Fibroblast of peridontal ligament (primary cell): Measurements from ENCODE around the gene TFF3.

Source experiments
- DNase-seq: peaks from one replicate; pipeline ENCODE4 v3.0.0-alpha.2; 2010; ENCODE audit errors: extremely low read depth

TFF3 gene, protein sequence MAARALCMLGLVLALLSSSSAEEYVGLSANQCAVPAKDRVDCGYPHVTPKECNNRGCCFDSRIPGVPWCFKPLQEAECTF

DNA sequence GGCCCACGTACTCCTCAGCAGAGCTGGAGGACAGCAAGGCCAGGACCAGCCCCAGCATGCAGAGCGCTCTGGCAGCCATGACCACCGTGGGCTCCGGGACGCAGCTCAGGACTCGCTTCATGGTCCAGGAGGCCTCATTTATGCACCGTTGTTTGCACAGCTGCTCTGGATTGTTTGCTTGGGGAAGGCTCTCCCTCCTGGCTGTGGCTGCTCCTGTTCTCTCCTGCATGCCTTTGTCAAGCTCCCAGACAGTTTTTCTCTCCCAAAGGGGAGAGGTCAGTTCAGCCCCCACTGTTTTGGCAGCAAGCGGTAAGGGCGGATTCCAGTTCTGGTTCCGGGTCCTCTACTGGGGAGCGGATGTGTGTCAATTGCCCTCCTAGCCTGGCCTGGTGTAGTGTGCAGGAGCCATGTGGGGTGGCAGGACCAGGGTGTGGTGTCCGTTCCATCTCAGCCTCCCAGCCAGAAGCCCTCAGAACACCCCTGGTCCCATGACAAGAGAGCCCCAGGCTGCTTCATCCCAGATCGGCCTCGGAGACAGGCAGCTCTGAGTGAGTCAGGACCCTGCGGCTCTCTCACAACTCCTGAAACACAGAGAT is at the start of gene TFF3:
TFF3 (minus strand) TSS at position 114 of the 596 bp plus-strand sequence; CDS start at position 79, 35 bp downstream.
- no peak for DNase-seq

DNA sequence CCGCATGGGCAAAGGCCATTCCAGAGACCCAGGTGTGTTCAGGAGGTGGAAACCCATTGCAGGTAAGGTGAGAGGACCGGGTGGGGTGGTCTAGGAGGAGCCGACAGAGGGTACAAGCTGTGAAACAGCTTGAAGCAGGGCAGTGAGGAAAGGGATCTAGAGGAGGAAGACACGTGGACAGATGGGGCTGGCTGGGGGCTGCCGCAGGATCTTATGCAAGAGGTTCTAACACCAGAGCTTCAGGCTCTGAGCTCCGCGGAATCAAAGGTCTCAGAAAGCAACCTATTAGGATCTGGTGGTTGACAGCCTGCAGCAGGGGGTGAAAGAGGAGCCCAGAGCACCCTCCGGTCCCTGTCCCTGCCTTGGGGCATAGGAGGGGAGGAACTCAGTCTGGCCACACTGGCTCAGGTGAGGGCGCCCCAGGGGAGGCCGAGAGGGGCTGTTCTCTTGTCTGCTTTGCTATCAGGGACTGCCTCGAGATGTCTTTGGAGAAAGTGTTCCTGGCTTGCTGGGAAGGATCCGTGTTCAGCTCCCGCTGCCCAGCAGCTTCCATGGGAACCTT is 49.2 kb upstream of the TFF3 start:
- no peak for DNase-seq

DNA sequence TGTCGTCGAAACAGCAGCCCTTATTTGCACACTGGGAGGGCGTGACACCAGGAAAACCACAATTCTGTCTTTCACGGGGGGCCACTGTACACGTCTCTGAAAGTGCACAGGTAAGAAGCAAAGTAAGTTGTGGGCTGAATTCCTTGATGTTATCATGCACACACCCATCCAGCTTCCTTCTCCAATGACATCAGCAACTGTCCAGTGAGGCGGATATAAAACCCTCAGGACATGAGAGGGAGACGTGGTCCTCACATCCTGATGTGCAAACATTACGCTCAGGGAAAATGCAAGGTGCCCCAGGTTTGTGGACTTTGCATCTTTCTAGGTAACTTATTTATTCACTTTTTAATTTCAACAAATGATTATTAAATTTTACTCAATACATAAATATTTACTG is 48.1 kb upstream of the TFF3 start:
- no peak for DNase-seq

DNA sequence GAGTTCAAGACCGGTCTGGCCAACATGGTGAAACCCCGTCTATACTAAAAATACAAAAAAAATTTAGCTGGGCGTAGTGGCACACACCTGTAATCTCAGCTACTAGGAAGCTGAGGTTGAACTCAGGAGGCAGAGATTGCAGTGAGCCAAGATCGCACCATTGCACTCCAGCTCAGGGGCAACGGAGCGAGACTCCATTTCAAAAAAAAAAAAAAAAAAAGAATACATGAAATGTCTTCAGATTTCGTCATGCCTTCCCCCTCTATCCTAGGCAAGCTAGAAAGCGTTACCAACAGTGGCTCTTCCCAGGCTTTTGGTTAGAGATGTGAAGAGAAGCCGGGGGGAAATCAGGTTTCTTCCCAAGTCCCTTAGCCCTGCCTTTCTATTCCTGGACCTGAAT is 47.5 kb upstream of the TFF3 start:
- DNase-seq, result no peak

DNA sequence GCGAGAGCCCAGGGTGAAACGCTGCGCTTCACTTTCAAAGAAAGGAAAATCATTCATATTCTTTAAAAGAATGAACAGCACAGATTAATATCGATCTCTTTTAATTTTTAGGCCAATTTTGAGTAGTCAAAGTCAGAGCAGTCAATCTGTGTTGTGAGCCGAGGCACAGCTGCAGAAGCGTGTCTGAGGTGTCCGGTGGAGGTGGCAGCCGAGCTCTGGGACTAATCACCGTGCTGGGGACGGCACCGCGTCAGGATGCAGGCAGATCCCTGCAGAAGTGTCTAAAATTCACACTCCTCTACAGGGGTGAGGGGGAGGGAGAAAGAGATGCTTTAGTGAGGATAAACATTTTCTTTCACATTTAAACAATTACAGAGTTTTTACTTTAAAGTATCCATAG is 47.0 kb upstream of the TFF3 start:
- no peak for DNase-seq

DNA sequence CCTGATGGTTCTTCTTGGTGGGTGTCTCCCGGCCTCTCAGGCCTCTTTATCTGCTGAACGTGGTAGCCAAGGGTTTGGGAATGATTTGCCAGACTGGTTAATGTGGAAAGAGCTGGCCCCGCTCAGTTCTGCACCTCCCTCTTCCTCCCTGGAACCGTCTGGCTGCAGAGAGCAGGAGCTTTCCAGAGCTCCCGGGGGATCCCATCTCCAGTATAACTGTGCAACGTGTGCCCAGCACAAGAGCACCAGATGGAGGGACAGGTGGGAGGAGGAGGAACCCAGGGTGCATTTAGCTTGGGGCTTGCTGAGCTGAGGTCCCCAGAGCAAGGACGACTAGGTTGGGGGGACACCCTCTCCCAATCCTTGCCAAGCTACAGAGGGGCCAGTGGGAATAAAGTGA is 46.1 kb upstream of the TFF3 start:
- no peak for DNase-seq

DNA sequence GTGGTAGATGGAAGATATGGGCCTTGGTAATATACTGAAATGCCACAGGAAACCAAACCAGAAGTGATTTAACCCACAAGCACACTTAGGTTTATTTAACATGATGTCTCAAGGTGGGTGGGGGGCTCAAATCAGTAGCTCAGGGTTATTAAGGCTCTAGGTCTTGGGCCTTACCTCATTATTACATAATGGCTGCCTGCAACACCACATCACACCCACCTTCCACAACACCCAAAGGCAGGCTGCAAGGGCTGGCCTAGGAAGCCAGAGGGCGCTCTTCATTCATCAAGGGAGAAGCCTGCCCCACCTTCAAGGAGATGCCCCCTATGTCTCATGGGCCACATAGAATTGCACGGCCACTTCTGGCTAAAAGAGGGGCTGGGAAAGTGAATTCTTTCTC is 45.1 kb upstream of the TFF3 start:
- no peak for DNase-seq

DNA sequence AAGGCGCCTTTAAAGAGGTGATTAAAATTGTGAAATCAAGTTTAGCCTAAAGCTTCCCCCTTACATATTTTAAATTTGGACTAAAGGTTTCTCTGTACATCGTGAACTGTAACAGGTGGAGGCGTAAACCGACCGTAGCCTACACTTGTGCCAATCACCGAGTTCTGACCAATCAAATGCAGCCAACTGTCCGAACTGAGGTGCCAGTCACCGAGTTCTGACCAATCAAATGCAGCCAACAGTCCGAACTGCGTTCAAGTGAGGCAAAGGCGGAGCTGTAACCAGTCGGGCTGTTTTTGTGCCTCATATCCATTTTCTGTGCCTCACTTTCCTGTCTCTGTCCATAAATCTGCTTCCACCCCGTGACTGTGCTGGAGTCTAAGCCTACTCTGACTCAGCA is 43.7 kb upstream of the TFF3 start:
- DNase-seq, result no peak

DNA sequence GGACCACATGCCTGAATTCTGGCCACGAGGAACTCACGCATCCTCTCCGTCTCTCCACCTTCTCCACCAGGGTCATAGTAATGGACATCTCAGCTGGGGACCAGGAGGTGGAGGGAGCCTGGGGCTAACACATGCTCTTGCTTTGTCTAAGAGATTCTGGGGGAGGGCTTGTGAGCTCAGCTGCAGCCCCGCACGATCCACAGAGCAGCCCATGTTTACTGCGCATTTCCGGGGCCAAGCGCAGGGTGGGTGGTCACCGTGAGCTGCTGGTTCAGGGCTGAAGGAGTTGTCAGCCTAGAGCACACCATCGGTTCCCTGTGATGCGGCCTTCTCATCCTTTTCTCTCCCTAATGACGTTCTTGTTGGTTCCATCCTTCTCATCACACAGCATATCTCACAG is 43.1 kb upstream of the TFF3 start:
- no peak for DNase-seq

DNA sequence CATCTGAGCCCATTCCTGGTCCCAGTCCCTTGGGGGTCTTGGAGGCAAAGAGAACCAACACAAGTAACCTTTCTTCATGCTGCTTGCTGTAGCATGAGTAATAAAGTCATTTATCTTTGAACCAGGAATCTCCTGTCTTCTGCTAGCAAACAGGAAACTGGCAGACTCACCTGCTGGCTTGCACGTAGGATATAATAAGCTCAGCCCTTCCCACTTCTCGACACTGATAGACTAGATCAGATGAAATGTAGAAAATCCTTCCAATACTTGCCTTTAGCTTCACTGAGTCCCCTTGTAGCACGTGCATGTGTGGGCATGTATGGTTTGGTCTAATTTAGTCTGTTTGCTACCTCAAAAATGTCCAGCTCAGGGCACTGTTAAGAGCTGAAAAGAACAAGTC is 42.1 kb upstream of the TFF3 start:
- no peak for DNase-seq

DNA sequence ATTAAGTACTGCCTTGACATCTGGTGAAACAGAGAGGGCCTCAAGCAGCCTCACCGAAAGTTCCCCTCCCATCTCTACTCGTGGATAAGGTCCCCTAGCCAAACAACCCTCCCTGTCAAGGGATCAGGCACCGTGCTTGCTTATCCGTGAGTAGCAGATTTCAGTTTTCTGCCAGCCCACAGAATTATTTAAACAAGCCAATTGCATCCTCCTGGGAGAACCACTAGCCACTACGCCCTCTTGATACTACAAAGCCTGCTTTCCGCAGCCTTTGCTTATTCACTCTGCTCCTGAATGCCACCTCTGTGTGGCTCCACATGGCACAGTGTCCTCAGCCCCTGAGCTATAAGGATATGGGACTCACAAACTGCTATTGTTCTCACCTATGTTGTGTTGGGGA is 41.4 kb upstream of the TFF3 start:
- no peak for DNase-seq

DNA sequence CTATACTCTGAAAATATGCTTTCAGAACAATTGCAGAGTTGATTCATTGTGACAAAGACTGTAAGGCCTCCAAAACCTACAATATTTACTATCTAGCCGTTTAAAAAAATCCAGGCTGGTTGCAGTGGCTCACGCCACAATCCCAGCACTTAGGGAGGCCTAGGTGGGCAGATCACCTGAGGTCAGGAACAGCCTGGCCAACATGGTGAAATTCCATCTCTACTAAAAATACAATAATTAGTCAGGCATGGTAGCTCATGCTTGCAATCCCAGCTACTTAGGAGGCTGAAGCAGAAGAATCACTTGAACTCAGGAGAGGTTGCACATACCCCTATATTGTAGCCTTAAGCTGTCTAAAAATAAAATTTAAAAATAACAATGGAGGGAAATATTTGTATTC is 40.8 kb upstream of the TFF3 start:
- no peak for DNase-seq

DNA sequence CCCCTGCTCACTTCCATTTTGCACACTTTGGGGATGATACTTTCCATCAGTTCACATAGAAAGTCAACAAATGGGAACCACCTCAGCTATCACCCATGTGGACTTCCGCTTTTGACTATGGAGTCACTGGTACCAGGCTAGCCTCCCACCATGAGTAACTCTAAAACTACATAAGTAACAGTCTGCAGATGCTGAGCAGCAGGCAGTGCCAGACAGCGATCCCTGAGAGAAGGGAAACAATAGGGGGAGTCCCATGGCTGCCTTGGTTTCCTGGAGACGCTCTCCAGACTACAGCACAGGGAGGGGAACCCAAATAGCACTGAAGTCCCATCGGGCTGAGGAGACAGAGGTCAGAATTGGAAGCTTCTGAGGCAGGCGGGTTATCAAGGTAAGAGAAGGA is 38.4 kb upstream of the TFF3 start:
- no peak for DNase-seq

DNA sequence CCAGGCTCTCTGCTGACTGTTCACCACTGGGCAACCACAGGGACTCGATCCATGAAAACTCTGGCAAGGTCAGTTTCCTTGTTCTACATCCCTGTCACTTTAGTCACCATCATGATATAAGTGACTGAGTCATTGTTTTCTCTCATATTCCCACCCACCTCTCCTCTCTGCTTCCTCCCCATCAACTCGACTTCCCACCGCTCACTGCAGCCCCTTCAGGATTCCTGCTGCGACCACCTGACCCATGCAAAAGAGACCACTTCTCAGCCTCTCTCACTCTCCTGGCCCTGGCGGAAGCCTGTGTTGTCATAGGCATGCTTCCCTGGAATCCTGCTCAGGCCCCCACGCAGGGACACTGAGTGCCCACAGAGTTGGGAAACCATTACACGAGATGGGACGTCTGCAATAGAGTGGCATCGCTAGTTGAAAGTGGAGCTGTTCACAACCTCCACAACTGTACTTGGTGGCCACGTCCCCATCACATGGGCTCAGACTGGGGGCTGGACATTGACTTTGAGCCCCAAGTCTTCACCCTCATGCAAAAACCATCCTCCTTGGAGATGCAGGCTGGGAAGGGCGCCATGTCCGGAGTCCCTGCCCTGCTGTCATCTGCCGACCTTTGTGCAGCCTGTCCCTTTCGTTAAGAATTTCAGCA is 37.4 kb upstream of the TFF3 start:
- DNase-seq, result no peak

DNA sequence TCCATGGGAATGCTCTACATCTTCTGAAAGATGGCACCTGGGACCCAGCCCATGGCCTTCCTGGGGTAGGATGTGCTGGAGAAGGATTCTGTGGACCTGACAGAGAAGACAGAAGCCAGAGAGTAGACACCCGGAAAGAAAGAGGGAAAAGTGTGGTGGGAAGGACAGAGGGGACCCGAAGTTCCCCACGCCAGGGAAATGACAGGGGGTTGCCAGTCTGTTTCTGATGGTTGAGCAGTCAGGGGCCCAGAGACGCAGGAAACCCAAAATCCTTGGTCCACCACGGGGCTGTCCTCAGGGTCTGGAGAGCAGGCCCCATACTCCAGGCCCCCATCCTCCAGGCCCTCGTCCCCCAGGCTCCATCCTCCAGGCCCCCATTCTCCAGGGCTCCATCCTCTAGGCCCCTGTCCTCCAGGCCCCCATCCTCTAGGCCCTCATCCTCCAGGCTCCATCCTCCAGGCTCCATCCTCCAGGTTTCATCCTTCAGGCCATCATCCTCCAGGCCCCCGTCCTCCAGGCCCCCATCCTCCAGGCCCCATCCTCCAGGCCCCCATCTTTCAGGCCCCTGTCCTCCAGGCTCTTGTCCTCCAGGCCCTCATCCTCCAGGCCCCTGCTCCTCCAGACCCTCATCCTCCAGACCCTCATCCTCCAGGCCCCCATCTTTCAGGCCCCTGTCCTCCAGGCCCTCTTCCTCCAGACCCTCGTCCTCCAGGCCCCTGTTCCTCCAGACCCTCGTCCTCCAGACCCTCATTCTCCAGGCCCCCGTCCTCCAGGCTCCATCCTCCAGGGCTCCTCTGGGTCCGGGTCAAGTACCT is 36.6 kb upstream of the TFF3 start:
- no peak for DNase-seq

DNA sequence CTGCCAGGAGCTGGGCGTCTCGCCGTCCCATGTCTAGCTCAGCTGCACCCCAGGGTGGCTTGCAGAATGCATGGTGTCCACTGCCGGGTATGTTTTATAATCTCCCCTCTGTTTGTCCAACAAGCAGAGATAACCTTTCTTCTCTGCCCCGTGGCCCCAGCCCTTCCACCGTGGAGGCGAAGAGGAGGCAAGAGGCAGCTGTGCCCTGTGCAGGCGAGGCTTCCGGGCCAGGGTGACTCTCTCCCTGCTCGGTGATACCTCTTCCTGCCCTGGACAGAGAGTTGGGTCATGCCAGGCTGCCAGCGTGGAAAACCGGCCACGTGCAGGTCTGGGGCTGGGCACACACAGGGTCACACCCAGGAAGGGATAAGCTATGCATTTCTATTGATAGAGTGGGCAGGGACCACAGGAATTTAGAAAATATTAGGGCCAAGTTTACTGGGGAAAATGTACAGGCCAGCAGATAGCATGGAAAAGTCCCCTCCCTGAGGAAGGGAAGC is 35.8 kb upstream of the TFF3 start, which contains the start of gene TFF2:
TFF2 (minus strand) TSS at position 68 of the 500 bp plus-strand sequence; CDS start at position 31, 37 bp downstream.
- DNase-seq, result no peak

DNA sequence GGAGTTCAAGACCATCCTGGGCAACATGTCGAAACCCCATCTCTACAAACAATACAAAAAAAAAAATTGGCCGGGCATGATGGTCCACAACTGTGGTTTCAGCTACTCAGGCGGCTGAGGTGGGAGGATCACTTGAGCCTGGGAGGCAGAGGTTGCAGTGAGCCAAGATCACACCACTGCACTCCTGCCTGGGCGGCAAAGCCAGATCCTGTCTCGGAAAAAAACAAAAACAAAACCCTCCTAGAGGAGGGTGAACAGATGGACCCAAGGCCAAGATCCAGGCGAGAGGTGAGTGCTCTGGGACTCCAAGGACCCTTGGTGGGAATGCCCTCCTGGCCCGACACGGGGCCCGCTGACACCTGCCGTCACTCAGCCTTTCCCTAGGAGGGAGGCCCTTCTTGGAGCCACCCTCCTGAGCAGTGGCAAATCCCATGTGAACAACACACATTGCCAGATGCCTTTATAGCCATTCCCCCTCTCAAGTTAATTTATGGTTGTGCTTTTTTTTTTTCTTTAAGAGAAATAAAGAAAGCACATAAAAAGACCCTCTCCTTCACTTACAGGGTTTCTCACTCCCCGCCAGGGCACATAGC is 35.2 kb upstream of the TFF3 start:
- no peak for DNase-seq

DNA sequence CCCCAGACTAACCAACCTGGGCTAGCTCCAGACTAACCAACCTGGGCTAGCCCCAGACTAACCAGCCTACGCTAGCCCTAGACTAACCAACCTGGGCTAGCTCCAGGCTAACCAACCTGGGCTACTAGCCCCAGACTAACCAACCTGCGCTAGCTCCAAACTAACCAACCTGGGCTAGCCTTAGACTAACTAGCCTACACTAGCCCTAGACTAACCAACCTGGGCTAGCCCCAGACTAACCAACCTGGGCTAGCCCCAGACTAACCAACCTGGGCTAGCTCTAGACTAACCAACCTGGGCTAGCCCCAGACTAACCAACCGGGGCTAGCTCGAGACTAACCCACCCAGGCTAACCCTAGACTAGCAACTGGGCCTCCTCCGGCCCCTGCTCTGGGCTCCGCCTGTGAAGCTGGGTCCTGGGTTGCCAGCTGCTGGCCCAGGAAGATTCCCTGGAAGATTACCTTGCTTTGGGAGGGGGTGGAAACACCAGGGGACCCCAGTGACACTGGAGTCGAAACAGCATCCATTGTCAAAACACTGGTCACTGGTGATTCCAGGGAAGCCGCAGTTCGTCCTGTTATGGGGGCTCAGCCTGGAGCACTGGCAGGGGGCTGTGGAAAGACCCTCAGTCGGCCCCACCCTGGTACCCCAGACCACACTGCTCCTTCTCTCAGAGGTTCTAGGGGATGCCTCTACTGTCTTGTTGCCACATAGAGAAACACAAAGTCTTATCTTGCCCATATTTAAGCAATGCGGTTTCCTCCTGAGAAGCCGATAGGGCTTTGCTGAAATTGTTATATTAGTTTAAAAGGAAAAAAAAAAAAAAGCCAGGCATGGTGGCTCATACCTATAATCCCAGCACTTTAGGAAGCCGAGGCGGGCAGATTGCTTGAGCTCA is 34.5 kb upstream of the TFF3 start:
- no peak for DNase-seq

DNA sequence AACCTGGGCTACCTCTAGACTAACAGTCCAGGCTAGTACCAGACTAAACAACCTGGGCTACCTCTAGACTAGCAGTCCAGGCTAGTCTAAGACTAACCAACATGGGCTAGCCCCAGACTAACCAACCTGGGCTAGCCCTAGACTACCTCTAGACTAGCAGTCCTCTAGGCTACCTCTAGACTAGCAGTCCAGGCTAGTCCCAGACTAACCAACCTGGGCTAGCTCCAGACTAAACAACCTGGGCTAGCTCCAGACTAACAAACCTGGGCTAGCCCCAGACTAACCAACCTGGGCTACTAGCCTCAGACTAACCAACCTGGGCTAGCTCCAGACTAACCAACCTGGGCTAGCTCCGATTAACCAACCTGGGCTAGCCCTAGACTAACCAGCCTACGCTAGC is 33.6 kb upstream of the TFF3 start:
- no peak for DNase-seq

DNA sequence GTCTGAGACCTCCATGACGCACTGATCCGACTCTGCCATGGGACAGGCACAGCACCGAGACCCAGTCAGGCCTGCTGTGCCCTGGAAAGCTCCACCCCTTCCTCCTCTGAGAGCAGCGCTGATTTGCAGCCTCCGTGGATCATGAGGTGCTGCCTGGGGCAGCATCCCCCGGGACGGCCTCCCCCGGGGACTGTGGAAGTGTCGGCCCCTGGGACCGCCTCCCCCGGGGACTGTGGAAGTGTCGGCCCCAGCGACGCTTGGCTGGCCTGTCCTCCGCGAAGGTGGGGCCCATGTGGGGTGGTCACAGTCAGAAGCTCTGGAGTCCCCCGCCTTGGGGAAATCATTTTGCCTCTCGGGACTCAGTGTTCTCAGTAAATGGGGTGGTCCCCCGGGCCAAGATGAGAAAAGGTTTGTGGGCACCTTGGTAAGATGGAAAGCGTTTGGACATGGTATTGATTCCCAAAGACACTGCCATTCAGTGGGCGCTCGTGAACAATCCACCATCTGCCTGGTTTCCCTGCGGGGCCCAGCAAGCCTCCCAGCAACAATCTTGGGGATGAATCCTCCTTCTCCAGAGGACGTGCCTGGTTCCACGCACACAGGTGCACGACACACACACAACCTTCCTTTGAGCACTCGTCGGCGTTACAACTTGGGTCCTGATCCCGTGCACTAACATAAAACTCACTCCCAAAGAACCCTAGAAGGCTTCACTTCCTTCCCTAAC is 32.6 kb upstream of the TFF3 start:
- no peak for DNase-seq
